Umbilical cord (tissue), 2 donors: ENCODE results near the gene CACNA1F. TPM values are rescaled to one million over a fixed set of nuclear protein-coding genes. Genes with fewer than 3 reads are reported as not detected.
A peak's percentile ranks its signal among the peaks of the same experiment; 100 is the strongest.

Experiments
- DNase-seq: peaks from one replicate; pipeline ENCODE4 v3.0.0-alpha.2; 2015; ENCODE audit warnings: low spot score
- total RNA-seq: library from RNA; depleted of rRNA; stranded (reverse); fragments of >200 nt; gene quantifications from one replicate; pipeline ENCODE4 v1.2.3, GENCODE V29; 2014; ENCODE audit warnings: low replicate concordance; ENCODE audit not compliant: insufficient read depth

CACNA1F gene
- not detected for total RNA-seq

GRCh38 chrX:49233176-49233575, at the start of gene CACNA1F:
Gene CACNA1F (minus strand): TSS chrX:49233340. CDS start chrX:49233309, 31 bp downstream.
- DNase-seq, result no peak

GRCh38 chrX:49282647-49283011, 49.5 kb upstream of the CACNA1F start:
- DNase-seq, result peak; percentile 59

GRCh38 chrX:49278081-49278480, 44.9 kb upstream of the CACNA1F start:
- DNase-seq, result no peak

GRCh38 chrX:49277535-49277830, 44.3 kb upstream of the CACNA1F start:
- no peak for DNase-seq

GRCh38 chrX:49276671-49277534, 43.8 kb upstream of the CACNA1F start:
- no peak for DNase-seq

DNA sequence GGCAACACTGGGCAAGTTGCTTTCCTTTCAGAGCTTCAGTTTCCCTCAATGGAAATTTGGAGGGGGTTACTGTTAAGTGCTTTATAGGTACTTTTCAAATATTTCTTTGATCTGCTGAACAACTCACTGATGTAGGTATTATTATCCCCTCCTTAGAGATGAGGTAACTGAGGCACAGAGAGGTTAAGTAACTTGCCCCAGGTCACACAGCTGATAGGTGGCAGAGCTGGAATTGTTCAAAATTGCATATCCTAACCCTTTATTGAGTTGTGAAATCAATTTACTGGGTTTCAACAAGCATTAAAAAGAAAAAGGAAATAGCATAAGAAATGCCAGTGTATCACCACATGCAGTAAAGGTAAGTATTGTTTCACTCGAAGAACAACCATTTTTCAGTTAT, 43.1 kb upstream of the CACNA1F start:
- DNase-seq, result no peak

DNA sequence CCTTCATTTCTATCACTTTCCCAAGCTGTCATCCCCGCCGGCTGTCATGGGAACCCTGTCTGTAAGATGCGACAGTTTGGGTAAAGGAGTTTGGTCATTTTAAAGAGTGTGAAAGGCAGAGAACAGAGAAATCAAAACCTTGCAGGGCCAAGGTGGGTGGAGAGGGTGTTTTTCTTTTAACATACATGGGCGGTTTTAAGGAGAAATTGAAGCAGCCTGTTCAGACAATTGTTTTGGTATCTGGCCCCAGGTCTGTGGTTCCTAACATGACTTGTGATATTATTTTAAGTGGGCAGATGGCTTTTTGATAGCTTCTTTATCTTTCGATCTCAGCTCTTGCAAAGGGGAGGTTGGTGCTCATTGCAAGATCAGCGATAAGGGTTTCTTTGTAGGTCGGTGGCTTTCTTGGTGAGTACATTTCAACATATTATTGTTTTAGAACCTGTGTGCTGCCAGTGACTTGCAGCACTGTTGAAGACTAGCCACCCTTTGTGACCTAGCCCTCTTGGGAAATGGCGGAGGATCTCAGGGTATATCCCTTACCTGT, 40.1 kb upstream of the CACNA1F start:
- no peak for DNase-seq

- no peak for DNase-seq
These were observed 39.3 kb upstream of the CACNA1F start for GRCh38 chrX:49272421-49272820.

- DNase-seq, result peak; percentile 4
These were observed 38.2 kb upstream of the CACNA1F start for GRCh38 chrX:49271341-49271740.

GRCh38 chrX:49270249-49270921, 37.2 kb upstream of the CACNA1F start:
- DNase-seq, result no peak

DNA sequence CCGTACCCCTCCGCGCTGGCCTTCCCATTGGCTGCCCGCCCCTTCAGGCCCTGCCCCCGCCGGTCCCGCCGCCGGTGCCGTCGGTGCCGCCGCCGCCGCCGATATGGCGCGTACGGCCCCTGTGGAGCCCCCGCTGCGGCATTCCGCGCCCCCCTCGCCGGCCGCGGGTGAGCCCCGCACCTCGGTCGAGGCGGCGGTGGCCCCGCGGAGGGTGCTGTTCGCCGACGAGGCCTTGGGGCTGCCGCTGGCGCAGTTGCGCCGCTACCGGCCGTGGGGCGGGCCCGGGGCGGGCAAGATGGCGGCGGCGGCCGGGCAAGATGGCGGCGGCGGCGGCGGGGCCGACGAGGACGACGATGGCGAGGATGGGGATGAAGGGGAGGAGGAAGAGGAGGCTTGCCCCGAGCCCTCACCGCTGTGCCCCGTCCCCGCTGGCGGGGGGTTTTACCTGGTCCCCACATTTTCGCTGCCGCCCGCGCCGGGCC, 36.7 kb upstream of the CACNA1F start, which contains the start of gene PPP1R3F:
TSS of gene PPP1R3F (plus strand) at position 27 of the 482 bp plus-strand sequence. CDS start at position 104, 77 bp downstream.
- no peak for DNase-seq

DNA sequence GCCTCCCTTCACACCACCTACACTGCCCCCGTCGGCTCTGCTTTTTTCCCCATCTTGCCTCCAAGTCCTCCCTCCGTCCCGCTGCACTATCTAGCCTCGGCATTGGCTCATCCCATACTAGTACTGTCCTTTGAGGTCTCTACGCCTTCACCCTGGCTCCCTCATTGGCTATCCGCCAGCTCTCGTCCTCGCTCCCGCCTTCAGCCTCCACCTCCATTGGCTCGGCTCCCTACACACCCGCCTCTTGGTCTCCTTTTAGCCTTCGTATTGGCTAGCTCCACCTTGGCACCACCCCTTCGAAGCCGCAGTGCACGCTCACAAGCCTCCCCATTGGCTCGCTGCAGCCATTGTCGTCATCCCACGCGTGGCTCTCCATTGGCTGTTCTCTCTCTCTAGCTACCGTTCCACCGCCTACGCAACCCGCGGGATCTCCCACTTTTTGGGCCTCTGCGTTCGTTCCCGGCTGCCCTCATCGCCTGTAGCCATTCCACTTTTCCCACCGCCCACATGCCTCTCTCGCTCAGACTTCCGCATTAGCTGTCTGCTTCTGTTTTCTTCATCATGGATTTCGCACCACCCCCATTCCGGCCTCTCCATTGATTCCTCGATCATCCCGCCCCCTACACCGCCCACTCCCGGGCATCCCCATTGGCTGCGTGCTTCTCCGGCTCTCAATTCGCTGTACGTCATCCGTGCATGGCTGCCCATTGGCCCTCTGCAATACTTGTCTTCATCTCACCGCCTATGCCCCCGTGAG, 36.0 kb upstream of the CACNA1F start:
- peak; percentile 98 for DNase-seq

- peak; percentile 1 for DNase-seq
These were observed 35.5 kb upstream of the CACNA1F start for GRCh38 chrX:49268702-49269009.

- DNase-seq, result no peak
These were observed 33.6 kb upstream of the CACNA1F start for GRCh38 chrX:49266523-49267445.

GRCh38 chrX:49264460-49264859, 31.3 kb upstream of the CACNA1F start, which contains the start of gene FOXP3:
Gene FOXP3 (minus strand): TSS chrX:49264710. CDS start chrX:49258505, 6,205 bp downstream.
- DNase-seq, result no peak

- no peak for DNase-seq
These were observed 30.5 kb upstream of the CACNA1F start for GRCh38 chrX:49263631-49264030.

DNA sequence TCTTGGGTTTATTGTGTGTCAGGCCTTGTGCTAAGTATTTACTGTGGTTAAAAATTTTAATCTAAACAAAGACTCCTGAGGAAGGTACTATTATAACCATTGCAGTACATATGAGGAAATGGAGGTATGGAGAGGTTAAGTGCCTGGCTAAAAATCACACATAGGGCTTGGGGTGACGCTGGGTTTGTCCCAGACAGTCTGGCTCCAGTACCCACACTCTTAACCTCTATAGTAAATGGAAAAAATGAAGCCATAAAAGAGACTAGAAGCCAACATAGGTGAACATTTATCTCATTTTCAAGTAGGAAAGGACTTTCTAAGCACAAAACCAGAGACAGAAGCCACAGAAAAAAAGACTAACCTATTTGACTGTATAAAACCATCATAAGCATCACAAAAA, 29.5 kb upstream of the CACNA1F start:
- DNase-seq, result no peak

- DNase-seq, result no peak
These were observed 27.3 kb upstream of the CACNA1F start for GRCh38 chrX:49260221-49260985.

DNA sequence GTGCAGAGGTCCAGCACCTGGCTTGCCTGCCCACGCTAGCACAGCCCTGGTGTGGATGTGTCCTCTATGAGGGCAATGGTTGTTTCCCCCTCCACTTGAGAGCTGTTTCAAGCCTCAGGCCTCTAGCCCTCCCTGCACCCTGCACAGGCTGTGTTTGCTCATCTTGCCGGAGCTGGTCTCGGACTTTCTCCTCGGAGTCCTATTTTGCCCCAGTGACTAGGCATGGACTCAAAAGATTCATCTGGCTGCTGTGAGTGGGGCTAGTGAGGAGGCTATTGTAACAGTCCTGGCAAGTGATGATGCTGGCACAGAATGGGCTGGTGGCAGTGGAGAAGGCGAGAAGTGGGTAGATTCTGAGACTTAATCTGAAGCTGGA, 25.6 kb upstream of the CACNA1F start:
- DNase-seq, result no peak
